ENCODE data around the gene SCNN1A. TPM values are rescaled to one million over a fixed set of nuclear protein-coding genes. Genes with fewer than 3 reads are reported as not detected.
A peak's percentile ranks its signal among the peaks of the same experiment; 100 is the strongest.

The SCNN1A gene
- not detected in 2 replicates for total RNA-seq

DNA sequence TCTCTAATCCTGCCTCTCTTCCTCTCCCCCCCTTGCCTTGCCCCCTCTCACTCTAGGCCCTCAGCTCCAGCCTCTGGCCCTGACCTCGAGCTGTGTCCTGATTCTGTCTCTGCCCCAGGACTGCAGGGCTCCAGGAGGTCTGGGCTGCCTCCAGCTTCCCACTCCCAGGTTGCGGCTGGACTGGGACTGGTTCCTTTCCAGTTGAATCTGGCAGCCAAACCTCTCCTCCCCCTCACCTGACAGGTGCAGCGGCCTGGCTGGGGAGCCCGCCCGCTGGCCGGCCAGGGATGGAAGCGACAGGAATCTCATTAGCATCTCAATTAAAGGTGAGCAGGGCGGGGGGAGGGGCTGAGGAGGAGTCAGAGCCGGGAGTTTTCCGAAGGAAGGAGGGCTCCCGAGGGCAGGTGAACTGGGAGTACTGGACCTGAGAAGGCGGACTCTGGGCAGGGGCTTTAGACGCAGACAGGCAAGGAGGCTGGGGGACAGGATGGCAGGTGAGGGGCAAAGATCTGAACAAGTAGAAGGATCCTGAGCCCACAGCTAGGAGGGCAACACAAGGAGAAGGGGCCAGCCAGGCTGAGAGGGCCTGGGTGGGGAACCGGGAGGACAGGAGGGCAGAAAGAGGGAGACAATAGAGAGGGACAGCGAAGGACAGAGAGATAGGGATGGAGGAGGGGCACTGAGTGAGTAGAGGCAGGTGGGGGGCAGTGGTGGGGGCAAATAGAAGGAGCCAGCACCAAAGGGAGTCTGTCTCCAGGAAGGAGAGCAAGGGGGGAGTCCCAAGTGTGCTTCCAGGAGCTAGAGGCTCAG is at the start of gene SCNN1A:
TSS of gene SCNN1A (minus strand) at position 295 of the 810 bp plus-strand sequence. CDS start 780 bp downstream, outside the sequence.
- Mint-ChIP-seq H3K27ac (no peak within 1 kb of the TSS), H3K36me3 (ENCODE audit: low read depth) (no peaks in the 10 kb centered on the region), H3K4me1 (ENCODE audit: low read depth) (peaks cover 18% of the 10 kb centered on the region), H3K4me3 (ENCODE audit: low read depth) (no peak within 1 kb of the TSS), H3K27me3 (ENCODE audit: low read depth) (peaks cover 3% of the 10 kb centered on the region), H3K9me3 (no peaks in the 10 kb centered on the region)
- intact Hi-C loops (cut with micrococcal nuclease): no loop called here
- DNase-seq (ENCODE audit: low spot score): no peak

DNA sequence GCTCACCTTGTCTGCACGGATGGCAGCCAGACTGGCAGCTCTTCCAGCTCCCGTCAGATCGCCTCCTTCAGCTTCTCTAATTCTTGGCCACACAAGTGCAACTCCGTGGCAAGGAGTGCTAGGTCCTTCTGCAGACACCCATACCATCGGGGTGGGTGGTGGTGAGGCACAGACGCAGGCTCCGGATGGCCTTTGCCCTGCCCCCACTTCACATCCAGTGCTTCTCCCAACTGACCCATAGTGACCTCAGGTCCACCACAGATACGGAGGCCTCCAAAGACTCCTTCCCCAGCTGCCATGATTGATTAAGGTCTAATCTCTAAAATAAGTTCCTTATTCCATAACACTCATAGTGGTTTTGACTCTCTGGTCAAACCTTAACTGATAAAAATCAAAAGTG is 49.5 kb upstream of the SCNN1A start:
- no peak for DNase-seq (ENCODE audit: low spot score)
- intact Hi-C loops (cut with micrococcal nuclease): loop anchor here (5.0 kb wide), 2 partner anchors 88 to 132 kb away; partner anchors contain the start of gene IFFO1

DNA sequence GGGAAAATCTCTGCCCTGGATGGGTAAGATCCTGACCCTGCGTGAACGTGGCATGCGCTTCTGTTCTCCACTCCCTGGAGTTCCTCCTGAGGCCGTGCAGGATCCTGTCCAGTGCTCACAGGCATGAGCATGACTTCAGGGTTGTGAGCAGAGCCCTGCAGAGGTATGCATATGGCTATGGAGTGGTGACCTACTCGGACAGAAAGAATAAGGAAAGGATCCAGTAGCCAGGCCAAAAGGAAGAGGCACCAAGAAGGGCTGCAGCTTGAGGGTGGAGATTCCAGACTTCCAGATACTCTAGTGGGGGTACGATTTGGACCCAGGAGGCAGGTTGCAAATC is 48.6 kb upstream of the SCNN1A start:
- no peaks in the 10 kb centered on the region for H3K9me3 Mint-ChIP-seq
- peaks cover 2% of the 10 kb centered on the region for H3K27me3 Mint-ChIP-seq (ENCODE audit: low read depth)
- H3K4me1 Mint-ChIP-seq (ENCODE audit: low read depth): peaks cover 41% of the 10 kb centered on the region
- DNase-seq (ENCODE audit: low spot score): no peak
- H3K27ac Mint-ChIP-seq: peak overlapping the region; percentile 46
- intact Hi-C loops (cut with micrococcal nuclease): loop anchor here (5.0 kb wide), 1 partner anchor 133 kb away; the partner anchor contains the start of gene IFFO1
- no peak overlapping the region for H3K4me3 Mint-ChIP-seq (ENCODE audit: low read depth)
- H3K36me3 Mint-ChIP-seq (ENCODE audit: low read depth): no peaks in the 10 kb centered on the region

More for the DNA sequence above, 49.5 kb upstream of the SCNN1A start:
- peaks cover 44% of the 10 kb centered on the region for H3K4me1 Mint-ChIP-seq (ENCODE audit: low read depth)
- H3K36me3 Mint-ChIP-seq (ENCODE audit: low read depth): no peaks in the 10 kb centered on the region
- H3K4me3 Mint-ChIP-seq (ENCODE audit: low read depth): no peak overlapping the region
- peaks cover 2% of the 10 kb centered on the region for H3K27me3 Mint-ChIP-seq (ENCODE audit: low read depth)
- H3K27ac Mint-ChIP-seq: peak overlapping the region; percentile 62
- H3K9me3 Mint-ChIP-seq: no peaks in the 10 kb centered on the region

DNA sequence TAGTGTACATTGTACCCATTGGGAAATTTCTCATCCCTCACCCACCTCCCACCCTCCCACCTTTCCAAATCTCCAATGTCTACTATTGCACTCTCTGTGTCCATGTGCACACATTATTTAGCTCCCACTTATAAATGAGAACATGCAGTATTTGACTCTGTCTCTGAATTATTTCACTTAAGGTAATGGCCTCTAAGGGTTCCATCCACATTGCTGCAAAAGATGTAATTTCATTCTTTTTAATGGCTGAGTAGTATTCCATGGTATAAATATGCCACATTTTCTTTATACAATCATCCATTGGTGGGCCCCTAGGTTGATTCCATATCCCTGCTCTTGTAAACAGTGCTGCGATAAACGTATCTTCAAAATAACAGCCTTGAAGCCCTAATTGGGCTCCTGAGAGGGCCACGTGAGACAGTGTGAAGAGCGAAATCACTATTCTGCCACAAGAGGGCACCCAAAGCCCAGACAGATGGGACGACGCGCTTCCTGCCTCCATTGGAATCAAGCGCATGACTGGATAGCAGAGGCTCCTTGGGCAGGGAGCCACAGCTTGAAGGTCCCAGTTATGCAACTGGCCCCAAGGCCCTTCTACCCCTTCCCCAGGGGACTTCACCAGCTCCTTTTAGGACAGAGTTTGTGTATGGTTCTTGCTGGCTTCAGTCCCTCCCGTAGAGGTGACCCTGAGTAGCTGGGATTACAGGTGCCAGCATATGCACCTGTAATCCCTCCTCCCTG is 48.1 kb upstream of the SCNN1A start:
- Mint-ChIP-seq H3K27me3 (ENCODE audit: low read depth) (peaks cover 2% of the 10 kb centered on the region), H3K4me3 (ENCODE audit: low read depth) (no peak overlapping the region), H3K4me1 (ENCODE audit: low read depth) (peaks cover 40% of the 10 kb centered on the region), H3K9me3 (no peaks in the 10 kb centered on the region), H3K36me3 (ENCODE audit: low read depth) (no peaks in the 10 kb centered on the region), H3K27ac (peak overlapping the region; percentile 46)
- intact Hi-C loops (cut with micrococcal nuclease): loop anchor here (1.0 to 5.0 kb wide), 4 partner anchors 42 to 134 kb away; partner anchors contain the start of genes IFFO1 and NCAPD2
- peak; percentile 71 for DNase-seq (ENCODE audit: low spot score)

DNA sequence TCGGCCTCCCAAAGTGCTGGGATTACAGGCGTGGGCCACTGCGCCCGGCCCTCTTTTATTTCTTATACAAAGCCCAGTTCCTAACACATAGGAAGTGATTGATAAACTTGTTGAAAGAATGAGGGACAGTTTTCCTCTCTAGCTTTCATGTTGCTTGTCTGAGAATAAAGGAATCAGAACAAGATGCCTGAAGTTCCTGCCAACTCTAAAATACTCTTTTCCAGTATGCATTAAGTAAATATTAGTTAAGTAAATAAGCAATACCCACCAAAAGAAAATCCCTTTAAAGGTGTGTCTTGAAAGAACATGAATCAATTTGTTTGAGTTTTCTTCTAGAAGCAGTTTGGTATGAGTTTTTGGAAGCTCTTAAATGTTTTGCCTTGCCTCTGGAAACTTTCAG is 45.0 kb upstream of the SCNN1A start:
- intact Hi-C loops (cut with micrococcal nuclease): loop anchor here (5.0 kb wide), 1 partner anchor 137 kb away; the partner anchor contains the start of gene IFFO1
- Mint-ChIP-seq H3K4me1 (ENCODE audit: low read depth) (peaks cover 24% of the 10 kb centered on the region), H3K36me3 (ENCODE audit: low read depth) (no peaks in the 10 kb centered on the region), H3K4me3 (ENCODE audit: low read depth) (no peak overlapping the region), H3K27me3 (ENCODE audit: low read depth) (peaks cover 2% of the 10 kb centered on the region), H3K9me3 (no peaks in the 10 kb centered on the region), H3K27ac (no peak overlapping the region)
- DNase-seq (ENCODE audit: low spot score): no peak

DNA sequence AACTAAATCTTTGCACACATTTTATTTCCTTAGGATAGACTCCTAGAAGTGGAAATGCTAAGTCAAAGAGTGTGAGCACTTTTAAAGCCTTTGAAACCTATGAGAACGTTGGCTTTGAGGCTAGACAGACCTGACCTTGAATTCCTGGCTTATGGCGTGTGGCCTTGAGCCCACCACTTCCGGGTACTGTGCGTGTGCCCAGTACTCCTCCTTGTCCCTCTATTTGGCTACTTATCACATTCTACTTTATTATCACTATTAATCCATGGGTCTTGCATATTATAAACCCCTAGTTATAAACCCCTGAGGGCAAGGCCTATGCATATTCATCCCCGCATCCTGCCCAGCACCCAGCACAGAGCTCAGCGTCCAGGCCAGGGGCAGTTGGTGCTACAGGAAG is 43.4 kb upstream of the SCNN1A start:
- Mint-ChIP-seq H3K27me3 (ENCODE audit: low read depth) (peaks cover 2% of the 10 kb centered on the region), H3K27ac (no peak overlapping the region), H3K4me3 (ENCODE audit: low read depth) (no peak overlapping the region), H3K4me1 (ENCODE audit: low read depth) (peaks cover 20% of the 10 kb centered on the region), H3K36me3 (ENCODE audit: low read depth) (no peaks in the 10 kb centered on the region), H3K9me3 (no peaks in the 10 kb centered on the region)
- no peak for DNase-seq (ENCODE audit: low spot score)
- intact Hi-C loops (cut with micrococcal nuclease): no loop called here

DNA sequence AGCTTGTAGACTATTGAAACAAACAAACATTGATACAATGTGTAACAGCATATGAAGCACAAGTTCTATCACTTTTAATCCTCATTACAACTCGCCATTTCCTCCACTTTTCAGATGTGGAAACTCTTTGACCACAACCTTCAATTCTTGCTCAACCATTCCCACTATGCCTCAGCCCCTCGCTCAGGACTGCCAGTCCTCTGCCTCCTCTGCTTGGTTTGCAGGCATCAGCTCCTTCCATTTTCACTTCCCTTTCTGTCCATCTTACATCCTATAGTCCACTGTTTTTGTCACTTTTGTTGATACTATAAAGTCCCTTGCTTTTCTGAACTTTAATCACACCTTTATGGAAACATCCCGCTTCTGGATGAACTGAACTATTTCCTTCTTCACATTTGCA is 41.2 kb upstream of the SCNN1A start:
- Mint-ChIP-seq H3K4me1 (ENCODE audit: low read depth) (peaks cover 14% of the 10 kb centered on the region), H3K27ac (no peak overlapping the region), H3K27me3 (ENCODE audit: low read depth) (peaks cover 2% of the 10 kb centered on the region), H3K9me3 (no peaks in the 10 kb centered on the region), H3K4me3 (ENCODE audit: low read depth) (no peak overlapping the region), H3K36me3 (ENCODE audit: low read depth) (no peaks in the 10 kb centered on the region)
- no peak for DNase-seq (ENCODE audit: low spot score)
- intact Hi-C loops (cut with micrococcal nuclease): no loop called here

DNA sequence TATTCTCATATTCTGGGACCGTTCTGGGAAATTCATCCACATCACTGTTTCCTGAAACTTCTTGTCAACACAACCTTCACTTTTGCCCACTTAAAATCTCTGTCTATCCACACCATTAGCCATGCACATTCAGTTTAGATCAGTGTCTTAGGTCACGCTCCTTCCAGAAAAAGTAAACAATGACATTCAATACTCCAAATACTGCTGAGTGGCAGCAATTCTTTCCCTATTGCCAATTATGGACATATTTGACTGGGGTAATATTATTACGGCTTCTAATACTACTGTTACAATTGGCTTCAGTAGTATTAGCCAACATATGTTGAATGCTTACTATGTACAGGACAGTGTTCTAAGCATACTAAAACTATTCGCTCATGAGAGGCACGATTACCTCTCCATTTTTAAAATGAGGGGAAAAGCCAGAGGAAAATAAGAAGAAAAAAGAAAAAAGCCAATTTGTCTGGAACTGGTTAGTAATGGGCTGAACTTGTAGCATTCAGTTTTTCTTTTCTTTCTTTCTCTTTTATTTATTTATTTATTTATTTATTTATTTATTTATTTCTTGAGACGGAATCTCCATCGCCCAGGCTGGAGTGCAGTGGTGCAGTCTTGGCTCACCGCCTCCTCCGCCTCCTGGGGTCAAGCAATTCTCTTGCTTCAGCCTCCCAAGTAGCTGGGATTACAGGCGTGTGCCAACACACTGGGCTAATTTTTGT is 32.0 kb upstream of the SCNN1A start:
- DNase-seq (ENCODE audit: low spot score): no peak
- Mint-ChIP-seq H3K36me3 (ENCODE audit: low read depth) (no peaks in the 10 kb centered on the region), H3K27me3 (ENCODE audit: low read depth) (peaks cover 14% of the 10 kb centered on the region), H3K4me3 (ENCODE audit: low read depth) (no peak overlapping the region), H3K27ac (no peak overlapping the region), H3K9me3 (no peaks in the 10 kb centered on the region), H3K4me1 (ENCODE audit: low read depth) (no peaks in the 10 kb centered on the region)
- intact Hi-C loops (cut with micrococcal nuclease): no loop called here

DNA sequence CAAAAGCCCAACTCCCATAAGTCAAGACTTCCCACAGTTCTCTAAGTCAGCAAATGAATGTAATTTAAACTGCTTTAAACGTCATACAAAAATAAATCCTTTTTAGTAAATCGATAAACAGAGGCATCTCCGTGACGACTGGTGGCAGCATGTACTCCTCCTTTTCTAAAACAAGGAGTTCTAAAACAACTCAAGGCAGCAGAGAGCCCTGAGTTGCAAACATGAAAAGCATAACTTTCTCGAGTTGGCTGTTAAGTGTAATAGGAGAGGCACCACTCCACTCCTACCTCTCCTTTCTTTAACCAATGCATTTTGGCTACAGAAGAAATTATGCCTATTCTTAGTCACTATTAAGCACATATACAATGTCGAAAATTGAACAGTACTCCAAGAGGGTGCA is 30.6 kb upstream of the SCNN1A start:
- Mint-ChIP-seq H3K27me3 (ENCODE audit: low read depth) (peaks cover 15% of the 10 kb centered on the region), H3K9me3 (no peaks in the 10 kb centered on the region), H3K27ac (no peak overlapping the region), H3K4me3 (ENCODE audit: low read depth) (no peak overlapping the region), H3K4me1 (ENCODE audit: low read depth) (no peaks in the 10 kb centered on the region), H3K36me3 (ENCODE audit: low read depth) (no peaks in the 10 kb centered on the region)
- DNase-seq (ENCODE audit: low spot score): no peak
- intact Hi-C loops (cut with micrococcal nuclease): no loop called here

DNA sequence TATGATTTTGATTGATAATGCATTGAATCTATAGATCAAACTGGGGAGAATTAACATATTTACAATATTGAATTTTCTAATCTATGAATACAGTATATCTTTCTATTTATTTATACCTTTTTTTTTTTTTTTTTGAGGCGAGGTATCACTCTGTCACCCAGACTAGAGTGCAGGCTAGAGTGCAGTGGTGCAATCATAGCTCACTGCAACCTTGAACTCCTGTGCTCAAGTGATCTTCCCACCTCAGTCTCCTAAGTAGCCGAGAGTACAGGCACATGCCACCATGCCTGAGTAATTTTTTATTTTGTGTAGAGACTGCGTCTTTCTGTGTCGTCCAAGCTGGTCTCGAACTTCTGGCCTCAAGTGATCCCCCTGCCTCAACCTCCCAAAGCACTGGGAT is 29.0 kb upstream of the SCNN1A start:
- intact Hi-C loops (cut with micrococcal nuclease): no loop called here
- Mint-ChIP-seq H3K9me3 (no peaks in the 10 kb centered on the region), H3K27ac (no peak overlapping the region), H3K27me3 (ENCODE audit: low read depth) (peaks cover 13% of the 10 kb centered on the region), H3K4me1 (ENCODE audit: low read depth) (no peaks in the 10 kb centered on the region), H3K4me3 (ENCODE audit: low read depth) (no peak overlapping the region), H3K36me3 (ENCODE audit: low read depth) (no peaks in the 10 kb centered on the region)
- no peak for DNase-seq (ENCODE audit: low spot score)

DNA sequence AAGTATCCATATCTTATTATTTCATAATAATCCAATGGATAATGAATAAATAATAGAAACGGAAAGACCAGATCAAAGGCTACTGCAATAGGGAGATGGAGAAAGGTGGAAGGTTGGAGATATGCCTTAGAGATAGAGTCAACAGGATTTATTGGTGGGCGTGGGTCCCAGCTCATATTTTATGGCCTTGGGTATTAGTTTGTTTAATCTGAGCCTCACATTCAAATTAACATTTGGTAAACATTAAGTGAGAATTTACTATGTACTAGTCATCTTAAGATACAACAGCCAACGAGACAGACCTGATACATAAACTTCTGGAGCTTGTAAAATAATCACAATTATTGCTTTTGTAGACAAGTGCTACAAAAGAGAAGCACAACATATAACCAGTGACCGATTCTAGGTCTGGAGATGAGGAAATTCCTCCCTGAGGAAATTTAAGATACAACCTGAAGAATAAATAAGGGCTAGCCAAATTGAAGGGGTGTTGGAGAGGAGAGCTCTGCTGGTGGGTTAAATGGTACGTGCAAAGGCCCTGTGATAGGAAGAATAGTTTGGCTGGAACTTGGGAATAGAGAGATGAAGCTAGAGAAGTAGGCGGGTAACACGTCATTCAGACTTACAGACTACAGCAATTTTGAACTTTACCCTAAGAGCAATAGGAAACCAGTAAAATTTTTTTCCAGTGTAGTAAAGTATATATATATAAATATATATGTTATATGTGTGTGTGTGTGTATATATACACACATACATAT is 24.7 kb upstream of the SCNN1A start:
- H3K27me3 Mint-ChIP-seq (ENCODE audit: low read depth): peaks cover 10% of the 10 kb centered on the region
- intact Hi-C loops (cut with micrococcal nuclease): no loop called here
- H3K4me3 Mint-ChIP-seq (ENCODE audit: low read depth): no peak overlapping the region
- H3K36me3 Mint-ChIP-seq (ENCODE audit: low read depth): no peaks in the 10 kb centered on the region
- no peaks in the 10 kb centered on the region for H3K4me1 Mint-ChIP-seq (ENCODE audit: low read depth)
- DNase-seq (ENCODE audit: low spot score): no peak
- no peak overlapping the region for H3K27ac Mint-ChIP-seq
- H3K9me3 Mint-ChIP-seq: no peaks in the 10 kb centered on the region

DNA sequence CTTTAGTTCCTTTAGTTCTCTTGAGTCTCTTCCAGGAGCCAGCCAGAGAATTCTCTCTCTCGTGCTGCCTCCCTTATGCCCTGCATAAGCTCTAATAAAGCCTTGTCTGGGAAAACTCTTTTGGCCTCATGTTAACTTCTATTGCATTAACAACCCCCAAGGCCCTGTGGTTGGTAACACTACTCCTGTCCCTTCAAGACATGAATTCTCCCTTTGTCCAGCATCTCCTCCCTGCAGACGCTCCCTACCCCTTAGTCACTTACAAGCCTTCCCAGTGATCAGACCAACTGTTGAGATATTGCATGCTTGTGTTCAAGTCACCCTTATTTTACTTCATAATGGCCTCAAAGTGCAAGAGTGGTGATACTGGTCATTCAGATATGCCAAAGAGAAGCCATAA is 20.7 kb upstream of the SCNN1A start:
- DNase-seq (ENCODE audit: low spot score): no peak
- Mint-ChIP-seq H3K4me1 (ENCODE audit: low read depth) (no peaks in the 10 kb centered on the region), H3K4me3 (ENCODE audit: low read depth) (no peak overlapping the region), H3K27me3 (ENCODE audit: low read depth) (peaks cover 8% of the 10 kb centered on the region), H3K27ac (no peak overlapping the region), H3K36me3 (ENCODE audit: low read depth) (no peaks in the 10 kb centered on the region), H3K9me3 (no peaks in the 10 kb centered on the region)
- intact Hi-C loops (cut with micrococcal nuclease): no loop called here
